Small intestine (tissue), 7 donors: Measurements from ENCODE around the gene MICU1. TPM values are rescaled to one million over a fixed set of nuclear protein-coding genes. Genes with fewer than 3 reads are reported as not detected.

Experiments
- DNase-seq, 2 donors: peaks; one replicate each; pipeline versions ENCODE4 v3.0.0 to v3.0.0-alpha.2; 2013
- FAIRE-seq: peaks from 2 replicates; lab custom pipeline; 2012; peaks lifted over from hg19 to GRCh38; lab: Jason Lieb, UNC
- H3K27ac ChIP-seq, 3 donors: one replicate each; pipeline ENCODE4 v1.5.1; 2013; ENCODE audit warnings: low read length in 2 of 3, mild to moderate bottlenecking in 2 of 3, control low read depth in 1 of 3, inconsistent platforms in 1 of 3, low read depth in 1 of 3, moderate library complexity in 1 of 3
- H3K27me3 ChIP-seq, 3 donors: one replicate each; pipeline ENCODE4 v1.6.1; 2013; ENCODE audit warnings: low read length in 3 of 3, inconsistent platforms in 1 of 3; ENCODE audit not compliant: control insufficient read depth in 3 of 3, insufficient read depth in 3 of 3
- H3K36me3 ChIP-seq, 3 donors: one replicate each; pipeline ENCODE4 v1.6.1; 2013; ENCODE audit warnings: low read length in 3 of 3, inconsistent platforms in 1 of 3, low read depth in 1 of 3, mild to moderate bottlenecking in 1 of 3, moderate library complexity in 1 of 3; ENCODE audit not compliant: control insufficient read depth in 3 of 3, insufficient read depth in 2 of 3
- H3K4me1 ChIP-seq, 3 donors: one replicate each; pipeline ENCODE4 v1.6.1; 2013; ENCODE audit warnings: low read length in 2 of 3, inconsistent platforms in 1 of 3, low read depth in 1 of 3, mild to moderate bottlenecking in 1 of 3, moderate library complexity in 1 of 3; ENCODE audit not compliant: control insufficient read depth in 3 of 3, insufficient read depth in 2 of 3
- H3K4me3 ChIP-seq, 3 donors: one replicate each; pipeline ENCODE4 v1.5.1; 2013; ENCODE audit warnings: low read length in 3 of 3, control low read depth in 1 of 3, inconsistent platforms in 1 of 3, low read depth in 1 of 3, mild to moderate bottlenecking in 1 of 3, moderate library complexity in 1 of 3
- H3K9me3 ChIP-seq, 2 donors: one replicate each; pipeline ENCODE4 v1.6.1; 2013; ENCODE audit warnings: low read depth in 1 of 2, low read length in 1 of 2; ENCODE audit not compliant: control insufficient read depth in 2 of 2, insufficient read depth in 1 of 2
- WGBS, 3 donors: extraction: QIAGEN DNeasy Blood & Tissue Kit; methylation state at CpG; one replicate each; pipeline ENCODE4 v1.1.7; 2013; 5-methylcytosine and 5-hydroxymethylcytosine counted together
- polyA plus RNA-seq, 4 donors: library from polyadenylated mRNA; stranded (reverse) in 3 of 4; unstranded in 1 of 4; fragments of 200-250 nt in 3 of 4; fragments of 120-200 nt in 1 of 4; gene quantifications; one replicate each; pipeline versions ENCODE4 v1.2.1 to v1.2.3, GENCODE V29; 2013
- donor health status: healthy with polysubstance abuse.
- donor health status: control.
- donor health status: control.
- donor health status: Bipolar disorder and iron deficiency.
- donor health status: healthy.

The MICU1 gene
- polyA plus RNA-seq, 4 donors: 32.5 to 64.1 (median 45.1) TPM

- Histone ChIP-seq H3K4me1 (peaks cover 0 to 10% (median 0%) of the 10 kb centered on the region in 3 donors), H3K27ac (no peak overlapping the region), H3K27me3 (no peaks in the 10 kb centered on the region), H3K9me3 (no peaks in the 10 kb centered on the region), H3K36me3 (no peaks in the 10 kb centered on the region), H3K4me3 (no peak overlapping the region)
- WGBS, 3 donors: 81 to 82% (median 81%) methylated on average over 2 of the region's 2 CpGs
- DNase-seq (no peak), FAIRE-seq (no peak)
Measured at GRCh38 chr10:72645263-72645858, 19.5 kb upstream of the MICU1 start.

GRCh38 chr10:72642318-72642717 lies 16.4 kb upstream of the MICU1 start:
- FAIRE-seq (no peak), DNase-seq (peak in 1 of 2 donors; percentile 38)
- Histone ChIP-seq H3K27ac (no peak overlapping the region), H3K36me3 (no peaks in the 10 kb centered on the region), H3K4me3 (no peak overlapping the region), H3K4me1 (peaks cover 0 to 22% (median 0%) of the 10 kb centered on the region in 3 donors), H3K9me3 (peaks cover 0 to 4% of the 10 kb centered on the region in 2 donors), H3K27me3 (no peaks in the 10 kb centered on the region)
- WGBS, 3 donors: 78 to 86% (median 83%) methylated on average over 5 of the region's 5 CpGs

DNA sequence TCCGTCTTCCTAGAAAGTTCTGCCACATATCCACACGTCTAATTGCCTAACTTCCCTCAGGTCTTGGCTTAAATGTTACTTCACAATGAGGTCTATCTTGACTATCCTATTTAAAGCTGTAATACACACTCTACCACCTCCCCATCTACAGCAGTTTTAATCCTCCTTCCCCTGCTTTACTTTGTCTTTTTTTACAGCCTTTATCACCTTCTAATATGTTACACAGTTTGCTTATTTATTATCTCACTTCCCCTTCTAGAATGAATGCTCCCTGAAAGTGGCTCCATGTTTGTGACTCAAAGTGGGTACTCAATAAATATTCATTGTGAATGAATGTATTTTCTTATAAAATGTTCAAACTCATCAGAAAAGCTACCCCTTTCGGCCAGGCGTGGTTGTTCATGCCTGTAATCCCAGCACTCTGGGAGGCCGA lies 13.6 kb upstream of the MICU1 start:
- H3K27ac ChIP-seq: peak overlapping the region; percentile 37 to 82 (median 79)
- H3K4me1 ChIP-seq: peaks cover 0 to 22% (median 0%) of the 10 kb centered on the region in 3 donors
- no peak overlapping the region for H3K4me3 ChIP-seq
- H3K27me3 ChIP-seq: no peaks in the 10 kb centered on the region
- no peaks in the 10 kb centered on the region for H3K36me3 ChIP-seq
- no peak for DNase-seq
- WGBS, 3 donors: 81 to 83% (median 83%) methylated on average over 5 of the region's 5 CpGs
- no peak for FAIRE-seq
- H3K9me3 ChIP-seq: peaks cover 0 to 4% of the 10 kb centered on the region in 2 donors

DNA sequence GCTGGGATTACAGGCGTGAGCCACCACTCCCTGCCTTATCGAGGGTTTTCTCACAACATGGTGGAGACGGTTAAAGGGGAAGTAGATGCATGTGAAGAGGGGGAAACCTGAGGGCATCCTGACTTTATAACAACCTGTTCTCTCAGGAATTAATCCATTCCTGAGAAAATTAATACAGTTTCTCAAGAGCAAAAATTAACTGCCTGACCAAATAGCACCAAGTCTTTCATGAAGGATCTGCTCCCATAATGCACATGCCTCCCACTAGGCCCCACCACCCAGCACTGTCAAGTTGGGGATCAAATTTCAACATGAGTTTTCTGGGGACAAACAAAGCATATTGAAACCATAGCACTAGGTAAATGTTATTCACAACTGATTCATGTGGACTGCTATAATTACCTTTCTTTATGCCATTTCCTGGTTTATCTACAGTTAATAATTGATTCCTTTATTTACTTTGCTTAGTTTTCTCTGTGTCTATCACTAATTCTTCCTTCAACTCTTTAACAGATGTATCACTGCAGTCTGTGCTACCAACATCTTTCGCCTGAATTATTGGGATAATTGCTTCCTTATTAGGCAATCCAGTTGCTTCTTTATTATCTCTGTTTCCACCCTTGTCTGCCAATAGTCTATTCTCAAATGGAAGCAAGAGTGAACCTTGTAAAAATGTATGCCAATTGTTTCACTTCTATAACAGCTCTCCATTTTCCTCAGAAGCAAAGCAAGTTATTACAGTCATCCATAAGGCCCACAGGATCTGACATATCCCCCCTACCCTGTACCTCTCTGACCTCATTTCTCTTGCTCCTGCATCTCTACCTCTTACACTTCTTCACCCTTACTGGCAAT lies 12.9 kb upstream of the MICU1 start:
- DNase-seq (peak; percentile 70 to 74), FAIRE-seq (no peak)
- Histone ChIP-seq H3K27me3 (no peaks in the 10 kb centered on the region), H3K27ac (peak overlapping the region; percentile 37 to 82 (median 79)), H3K36me3 (no peaks in the 10 kb centered on the region), H3K9me3 (peaks cover 0 to 4% of the 10 kb centered on the region in 2 donors), H3K4me3 (no peak overlapping the region), H3K4me1 (peaks cover 0 to 22% (median 0%) of the 10 kb centered on the region in 3 donors)
- WGBS, 3 donors: 43 to 57% (median 55%) methylated on average over 4 of the region's 4 CpGs

DNA sequence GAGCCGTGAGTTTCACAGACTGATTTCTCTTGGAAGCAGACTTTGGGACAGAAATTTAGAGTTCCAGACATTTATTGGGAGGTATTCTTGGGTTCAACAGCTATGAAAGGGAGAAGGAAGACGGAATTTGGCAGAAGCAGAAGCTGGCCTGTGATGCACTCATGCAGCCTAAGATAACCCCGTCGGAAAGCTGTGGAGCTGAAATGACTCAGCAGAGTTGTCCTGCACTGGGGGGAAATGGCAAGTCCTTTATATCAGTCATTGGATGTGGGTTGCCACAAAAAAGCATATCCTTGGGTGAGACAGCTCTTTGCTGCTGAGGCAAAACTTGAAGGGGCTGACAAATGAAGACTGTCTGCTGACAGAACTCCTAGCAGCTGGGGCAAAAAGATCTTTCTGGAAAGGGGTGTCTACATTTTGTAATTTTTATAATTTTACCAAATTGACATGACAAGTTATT lies 11.5 kb upstream of the MICU1 start:
- Histone ChIP-seq H3K4me3 (no peak overlapping the region), H3K27me3 (no peaks in the 10 kb centered on the region), H3K4me1 (peaks cover 0 to 16% (median 0%) of the 10 kb centered on the region in 3 donors), H3K36me3 (no peaks in the 10 kb centered on the region), H3K27ac (no peak overlapping the region), H3K9me3 (peaks cover 0 to 4% of the 10 kb centered on the region in 2 donors)
- FAIRE-seq (no peak), DNase-seq (no peak)
- 34 to 61% (median 60%) methylated on average over 4 of the region's 4 CpGs for WGBS, 3 donors

DNA sequence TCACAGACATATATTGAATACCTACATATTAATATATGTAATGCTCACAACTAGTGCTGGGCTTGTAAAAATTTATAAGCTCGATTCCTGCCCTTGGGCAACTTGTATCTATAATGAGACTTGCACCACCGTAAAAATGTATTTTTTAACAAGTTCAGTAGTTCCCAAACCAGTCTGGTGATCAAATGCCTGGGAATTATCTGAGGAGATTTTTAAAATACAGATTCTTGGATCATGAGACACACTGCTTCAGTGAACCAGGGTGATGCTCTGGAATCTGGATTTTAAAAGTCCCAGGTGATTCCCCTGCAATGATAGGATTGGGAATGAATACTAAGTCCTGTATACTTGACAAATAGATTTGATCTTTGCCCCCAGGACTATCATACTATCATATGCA lies 4.3 kb upstream of the MICU1 start:
- 66 to 84% (median 79%) methylated on average over 2 of the region's 2 CpGs for WGBS, 3 donors
- no peak for FAIRE-seq
- H3K9me3 ChIP-seq: no peaks in the 10 kb centered on the region
- no peaks in the 10 kb centered on the region for H3K4me1 ChIP-seq
- no peak overlapping the region for H3K4me3 ChIP-seq
- H3K36me3 ChIP-seq: no peaks in the 10 kb centered on the region
- DNase-seq: no peak
- H3K27ac ChIP-seq: no peak overlapping the region
- no peaks in the 10 kb centered on the region for H3K27me3 ChIP-seq

- peak overlapping the region in 2 of 3 donors; percentile 61 to 70 for H3K27ac ChIP-seq
- FAIRE-seq: no peak
Measured at GRCh38 chr10:72626444-72626754, 520 bp upstream of the MICU1 start.

DNA sequence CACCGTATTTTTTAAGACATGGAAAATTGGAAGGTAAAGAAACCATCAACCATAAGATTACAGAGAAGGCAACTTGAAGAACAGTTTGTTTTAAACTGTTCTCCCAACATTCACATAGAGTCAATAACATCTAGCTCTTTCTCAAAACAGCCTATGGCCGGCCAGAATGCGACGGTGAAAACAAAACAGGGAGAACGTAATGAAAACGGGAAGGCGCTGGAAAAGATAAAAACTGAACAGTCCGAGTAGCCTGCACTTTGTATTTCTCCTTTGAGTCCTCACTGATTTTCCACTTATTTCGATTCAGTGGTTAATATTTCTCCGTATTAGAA lies 637 bp downstream of the MICU1 start:
- no peak for FAIRE-seq
- 0 to 1% (median 1%) methylated on average over 10 of the region's 10 CpGs for WGBS, 3 donors
- Histone ChIP-seq H3K4me1 (peaks cover 0 to 10% (median 4%) of the 10 kb centered on the region in 3 donors), H3K36me3 (peaks cover 0 to 2% (median 0%) of the 10 kb centered on the region in 3 donors), H3K9me3 (no peaks in the 10 kb centered on the region), H3K27ac (peak overlapping the region; percentile 83 to 88 (median 83)), H3K4me3 (peak overlapping the region; percentile 69 to 99 (median 95)), H3K27me3 (no peaks in the 10 kb centered on the region)
- no peak for DNase-seq

More at GRCh38 chr10:72626444-72626754, 520 bp upstream of the MICU1 start:
- Histone ChIP-seq H3K9me3 (no peaks in the 10 kb centered on the region), H3K4me3 (peak overlapping the region; percentile 22 to 99 (median 95)), H3K27me3 (no peaks in the 10 kb centered on the region), H3K4me1 (peaks cover 0 to 10% (median 4%) of the 10 kb centered on the region in 3 donors), H3K36me3 (peaks cover 0 to 2% (median 0%) of the 10 kb centered on the region in 3 donors)
- WGBS, 3 donors: 0 to 2% (median 0%) methylated on average over 1 of the region's 1 CpG
- DNase-seq: no peak
